ENCODE data around the gene PDXP. TPM values are rescaled to one million over a fixed set of nuclear protein-coding genes. Genes with fewer than 3 reads are reported as not detected.
"Not testable (repeated sequence)": the region's sequence is repeated elsewhere in the genome, so short reads cannot be mapped to it uniquely, and the experiment has no call there.

Gene PDXP
- total RNA-seq, result 23.9 TPM
- long read RNA-seq, transcript PDXP-201 (2 exons, 2,010 nt), result major isoform, 102 of 111 reads
- long read RNA-seq, partial matches to known transcripts, result 0 of 111 reads
- long read RNA-seq, other reads (novel, unspliced or antisense), result 9 of 111 reads

- intact Hi-C loops (cut with micrococcal nuclease), result no loop called here
- peak within 1 kb of the TSS; percentile 86 for H3K27ac ChIP-seq (replicated peaks)
- no peaks in the 10 kb centered on the region for H3K36me3 ChIP-seq
- H3K27me3 ChIP-seq (ENCODE audit: low read depth), result no peaks in the 10 kb centered on the region
- no peaks in the 10 kb centered on the region for H3K9me3 ChIP-seq (replicated peaks)
- peak within 1 kb of the TSS; percentile 74 for H3K4me3 ChIP-seq
- peaks cover 45% of the 10 kb centered on the region for H3K4me1 ChIP-seq
- peak; percentile 99 for DNase-seq
- no peak for TF ChIP-seq CTCF (IDR thresholded peaks at IDR 0.05; ENCODE audit: borderline replicate concordance)
Measured at GRCh38 chr22:37658133-37659065, at the start of gene PDXP. TSS of gene PDXP (plus strand) at chr22:37658723. CDS start at chr22:37658783, 60 bp downstream.

GRCh38 chr22:37609240-37610152 lies 49.0 kb upstream of the PDXP start:
- peaks cover 51% of the 10 kb centered on the region for H3K4me1 ChIP-seq
- no peak for DNase-seq
- intact Hi-C loops (cut with micrococcal nuclease), result no loop called here

GRCh38 chr22:37610153-37610475 lies 48.4 kb upstream of the PDXP start:
- peaks cover 51% of the 10 kb centered on the region for H3K4me1 ChIP-seq
- H3K4me3 ChIP-seq, result peak overlapping the region; percentile 92
- intact Hi-C loops (cut with micrococcal nuclease); H3K27me3 ChIP-seq (ENCODE audit: low read depth); H3K9me3 ChIP-seq (replicated peaks); DNase-seq: not testable (repeated sequence)
- H3K36me3 ChIP-seq, result peaks cover 11% of the 10 kb centered on the region
- H3K27ac ChIP-seq (replicated peaks), result peak overlapping the region; percentile 98

More at GRCh38 chr22:37609240-37610152, 49.0 kb upstream of the PDXP start:
- Histone ChIP-seq H3K27me3 (ENCODE audit: low read depth) (no peaks in the 10 kb centered on the region), H3K36me3 (peaks cover 6% of the 10 kb centered on the region), H3K27ac (replicated peaks) (peak overlapping the region; percentile 98), H3K9me3 (replicated peaks) (no peaks in the 10 kb centered on the region), H3K4me3 (peak overlapping the region; percentile 92)
- no peak for TF ChIP-seq CTCF (IDR thresholded peaks at IDR 0.05; ENCODE audit: borderline replicate concordance)

- Histone ChIP-seq H3K27ac (replicated peaks) (peak overlapping the region; percentile 98), H3K4me1 (peaks cover 51% of the 10 kb centered on the region), H3K9me3 (replicated peaks) (no peaks in the 10 kb centered on the region), H3K36me3 (peaks cover 16% of the 10 kb centered on the region), H3K27me3 (ENCODE audit: low read depth) (no peaks in the 10 kb centered on the region), H3K4me3 (peak overlapping the region; percentile 92)
- intact Hi-C loops (cut with micrococcal nuclease), result no loop called here
- DNase-seq, result no peak
- TF ChIP-seq CTCF (IDR thresholded peaks at IDR 0.05; ENCODE audit: borderline replicate concordance), result no peak
Measured at GRCh38 chr22:37610480-37611129, 47.9 kb upstream of the PDXP start.

GRCh38 chr22:37611207-37611606 lies 47.3 kb upstream of the PDXP start:
- no peak overlapping the region for H3K4me3 ChIP-seq
- TF ChIP-seq CTCF (IDR thresholded peaks at IDR 0.05; ENCODE audit: borderline replicate concordance), result no peak
- peaks cover 20% of the 10 kb centered on the region for H3K36me3 ChIP-seq
- no peaks in the 10 kb centered on the region for H3K27me3 ChIP-seq (ENCODE audit: low read depth)
- H3K4me1 ChIP-seq, result peaks cover 51% of the 10 kb centered on the region
- peak overlapping the region; percentile 98 for H3K27ac ChIP-seq (replicated peaks)
- no peaks in the 10 kb centered on the region for H3K9me3 ChIP-seq (replicated peaks)
- DNase-seq, result no peak
- intact Hi-C loops (cut with micrococcal nuclease), result no loop called here
